K562 (cell line): ENCODE results near the gene TMEM121B. TPM values are rescaled to one million over a fixed set of nuclear protein-coding genes. Genes with fewer than 3 reads are reported as not detected.
A peak's percentile ranks its signal among the peaks of the same experiment; 100 is the strongest.

Source experiments
- AFF1 ChIP-seq, 2 experiments: fragments of 450-650 bp; IDR thresholded peaks; 2 replicates each; pipeline ENCODE4 v1.6.1; 2018; ENCODE audit warnings: mild to moderate bottlenecking in 2 of 2, low read depth in 1 of 2; ENCODE audit not compliant: partially characterized antibody in 2 of 2
- ATF1 ChIP-seq, 2 experiments: fragments of 450-650 bp in 1 of 2; IDR thresholded peaks; 2 replicates each; pipeline ENCODE4 v1.6.1; 2016; ENCODE audit warnings: missing compliant biosample characterization in 1 of 2, missing genetic modification characterization in 1 of 2
- BRF2 ChIP-seq: IDR thresholded peaks from 3 replicates; pipeline ENCODE4 v1.6.1; 2011; ENCODE audit warnings: borderline replicate concordance, mild to moderate bottlenecking; ENCODE audit not compliant: insufficient read length, insufficient read depth
- CBX1 ChIP-seq: sonication (generic); IDR thresholded peaks from 2 replicates; pipeline ENCODE4 v1.6.1; 2016; ENCODE audit warnings: antibody characterized with exemption, low read depth, mild to moderate bottlenecking
- CCNT2 ChIP-seq: IDR thresholded peaks from 2 replicates; pipeline ENCODE4 v1.6.1; 2011; ENCODE audit warnings: borderline replicate concordance, low read depth, mild to moderate bottlenecking, moderate library complexity, mixed read lengths, low read length; ENCODE audit not compliant: insufficient read length; ENCODE audit errors: extremely low read depth
- DNMT1 ChIP-seq: fragments of 450-650 bp; IDR thresholded peaks from 2 replicates; pipeline ENCODE4 v1.6.1; 2016; ENCODE audit warnings: antibody characterized with exemption, mild to moderate bottlenecking
- HCFC1 ChIP-seq: IDR thresholded peaks from 2 replicates; pipeline ENCODE4 v1.6.1; 2012; ENCODE audit warnings: low read depth, low read length, improper control_type of control experiment
- PML ChIP-seq: IDR thresholded peaks from 2 replicates; pipeline ENCODE4 v1.6.1; 2012; ENCODE audit warnings: low read length, inconsistent platforms
- SMAD2 ChIP-seq: fragments of 150-350 bp; IDR thresholded peaks from 2 replicates; pipeline ENCODE4 v1.6.1; 2014; ENCODE audit warnings: low read depth, mild to moderate bottlenecking, low read length
- STAT5A ChIP-seq: IDR thresholded peaks from 2 replicates; pipeline ENCODE4 v1.6.1; 2012; ENCODE audit warnings: low read length, inconsistent platforms, borderline replicate concordance
- U2AF1 ChIP-seq: fragments of 200-400 bp; formaldehyde crosslinking; optimal IDR thresholded peaks from 2 replicates; pipeline ENCODE3; 2017; ENCODE audit warnings: mild to moderate bottlenecking, low read depth, low read length, moderate library complexity
- ZBTB40 ChIP-seq, 2 experiments: fragments of 450-650 bp in 1 of 2; sonication (generic) in 1 of 2; formaldehyde crosslinking in 1 of 2; IDR thresholded peaks; 2 replicates each; pipeline versions ENCODE4 v1.7.1 to v1.9.0; 2016 to 2022; ENCODE audit warnings: inconsistent platforms in 1 of 2, mild to moderate bottlenecking in 1 of 2, missing genetic modification reagents in 1 of 2
- polyA plus RNA-seq, 8 experiments: library from polyadenylated mRNA; depleted of rRNA in 4 of 8; stranded (reverse) in 5 of 8; unstranded in 3 of 8; fragments of >200 nt; fragmentation: Nextera tagmentation in 2 of 8; fragmentation: Illumina TruSeq in 1 of 8; extraction: Ambion mirVana in 2 of 8; extraction: Trizol in 1 of 8; gene quantifications; 2 replicates each; pipeline versions ENCODE4 v1.2.1 to v1.2.3, GENCODE V29; 2011 to 2014; ENCODE audit warnings: inconsistent platforms in 1 of 8, missing spikeins in 1 of 8
- total RNA-seq, 7 experiments: library from RNA; depleted of rRNA in 6 of 7; stranded (reverse); fragments of >200 nt in 6 of 7; fragmentation: Illumina TruSeq in 2 of 7; extraction: Trizol in 2 of 7; gene quantifications; 2 replicates each; pipeline versions ENCODE4 v1.2.1 to v1.2.3, GENCODE V29; 2011 to 2021; ENCODE audit warnings: low replicate concordance in 1 of 7

Gene TMEM121B
- total and polyA plus RNA-seq, 9 of the 15 experiments (the other 6 are each of a cell fraction or from before 2014, with no cell fraction given), result 0.03 to 0.07 (median 0.03) TPM; not detected in 6

- TF ChIP-seq AFF1 (IDR thresholded peaks at IDR 0.05; ENCODE audit: low read depth in 1 of 2, partially characterized antibody in 2 of 2), result no peak
- TF ChIP-seq STAT5A, result no peak
- TF ChIP-seq PML, result peak; percentile 38; the same call in 1 of the 2 replicates
- no peak for TF ChIP-seq SMAD2
- no peak for TF ChIP-seq ATF1 (CRISPR knock-in tag; IDR thresholded peaks at IDR 0.05)
- TF ChIP-seq ATF1 (tag; IDR thresholded peaks at IDR 0.05), result peak; percentile 48
- TF ChIP-seq CBX1, result no peak
- TF ChIP-seq CCNT2, result peak; percentile 61
- peak; percentile 12; the same call in 1 of the 2 replicates for TF ChIP-seq HCFC1
- TF ChIP-seq ZBTB40 (IDR thresholded peaks at IDR 0.05), result peak; percentile 76
- no peak for TF ChIP-seq ZBTB40 (CRISPR knock-in tag; IDR thresholded peaks at IDR 0.05)
- no peak for TF ChIP-seq BRF2
- TF ChIP-seq U2AF1, result peak; percentile 2
- no peak for TF ChIP-seq DNMT1
Measured at GRCh38 chr22:17084554-17085276, 36.4 kb downstream of the TMEM121B start, which contains the start of gene IL17RA (continued).
